Neural crest cell (in vitro differentiated cells): Measurements from ENCODE around the gene PTPRG. TPM values are rescaled to one million over a fixed set of nuclear protein-coding genes. Genes with fewer than 3 reads are reported as not detected.

Experiments used
- DNase-seq: peaks from one replicate; pipeline ENCODE4 v3.0.0; 2021; ENCODE audit warnings: low read depth, mixed read lengths, low spot score
- H3K27ac Mint-ChIP-seq: one replicate; pipeline ENCODE4 v1.8.0; 2021; ENCODE audit warnings: mild to moderate bottlenecking, mixed read lengths; ENCODE audit not compliant: unreplicated experiment
- H3K27me3 Mint-ChIP-seq: 2 replicates; pipeline ENCODE4 v1.8.0; 2021; ENCODE audit warnings: low read depth, mild to moderate bottlenecking, mixed read lengths
- H3K36me3 Mint-ChIP-seq: 2 replicates; pipeline ENCODE4 v1.8.0; 2021; ENCODE audit warnings: low read depth, mild to moderate bottlenecking, mixed read lengths
- H3K4me1 Mint-ChIP-seq: 2 replicates; pipeline ENCODE4 v1.8.0; 2021; ENCODE audit warnings: mixed read lengths
- H3K4me3 Mint-ChIP-seq: one replicate; pipeline ENCODE4 v1.8.0; 2021; ENCODE audit warnings: mild to moderate bottlenecking, mixed read lengths
- H3K9me3 Mint-ChIP-seq: 2 replicates; pipeline ENCODE4 v1.8.0; 2021; ENCODE audit warnings: mixed read lengths
- total RNA-seq: library from RNA; stranded (reverse); gene quantifications from 2 replicates; pipeline ENCODE4 v1.2.1, GENCODE V29; 2021
- TF ChIP-seq, protein P1 (sequence below): fragments of 200-600 bp; sonication (generic); conservative IDR thresholded peaks from 2 replicates; pipeline ENCODE4 v1.5.0; 2021; ENCODE audit warnings: antibody characterized with exemption, mild to moderate bottlenecking

The PTPRG gene
- total RNA-seq, 1 donor from 2014 or later: 41.2 TPM

DNA sequence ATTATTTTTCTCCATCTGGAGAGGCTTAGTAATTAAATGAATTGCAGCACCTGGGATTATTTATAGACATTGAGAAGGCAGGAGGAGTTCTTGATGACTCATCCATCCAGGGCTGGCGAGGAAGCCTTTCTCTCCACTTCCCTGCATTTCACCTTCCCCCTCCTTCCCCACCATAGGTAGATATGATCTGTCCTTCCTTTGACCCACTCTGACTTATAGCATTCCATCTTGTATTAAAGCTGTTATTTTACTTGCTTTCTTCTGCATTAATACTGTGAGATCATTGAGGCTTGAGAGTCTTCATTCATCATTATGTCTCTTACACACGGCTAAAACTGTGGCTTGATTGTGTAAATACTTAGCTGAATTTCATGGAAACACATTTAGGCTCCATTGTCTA, 523.2 kb downstream of the PTPRG start:
- Mint-ChIP-seq H3K9me3 (no peaks in the 10 kb centered on the region), H3K4me1 (no peaks in the 10 kb centered on the region), H3K36me3 (peaks cover under 1% of the 10 kb centered on the region), H3K27ac (no peak overlapping the region), H3K27me3 (no peaks in the 10 kb centered on the region), H3K4me3 (no peak overlapping the region)
- TF ChIP-seq, protein P1, sequence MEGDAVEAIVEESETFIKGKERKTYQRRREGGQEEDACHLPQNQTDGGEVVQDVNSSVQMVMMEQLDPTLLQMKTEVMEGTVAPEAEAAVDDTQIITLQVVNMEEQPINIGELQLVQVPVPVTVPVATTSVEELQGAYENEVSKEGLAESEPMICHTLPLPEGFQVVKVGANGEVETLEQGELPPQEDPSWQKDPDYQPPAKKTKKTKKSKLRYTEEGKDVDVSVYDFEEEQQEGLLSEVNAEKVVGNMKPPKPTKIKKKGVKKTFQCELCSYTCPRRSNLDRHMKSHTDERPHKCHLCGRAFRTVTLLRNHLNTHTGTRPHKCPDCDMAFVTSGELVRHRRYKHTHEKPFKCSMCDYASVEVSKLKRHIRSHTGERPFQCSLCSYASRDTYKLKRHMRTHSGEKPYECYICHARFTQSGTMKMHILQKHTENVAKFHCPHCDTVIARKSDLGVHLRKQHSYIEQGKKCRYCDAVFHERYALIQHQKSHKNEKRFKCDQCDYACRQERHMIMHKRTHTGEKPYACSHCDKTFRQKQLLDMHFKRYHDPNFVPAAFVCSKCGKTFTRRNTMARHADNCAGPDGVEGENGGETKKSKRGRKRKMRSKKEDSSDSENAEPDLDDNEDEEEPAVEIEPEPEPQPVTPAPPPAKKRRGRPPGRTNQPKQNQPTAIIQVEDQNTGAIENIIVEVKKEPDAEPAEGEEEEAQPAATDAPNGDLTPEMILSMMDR: no peak
- no peak for DNase-seq

DNA sequence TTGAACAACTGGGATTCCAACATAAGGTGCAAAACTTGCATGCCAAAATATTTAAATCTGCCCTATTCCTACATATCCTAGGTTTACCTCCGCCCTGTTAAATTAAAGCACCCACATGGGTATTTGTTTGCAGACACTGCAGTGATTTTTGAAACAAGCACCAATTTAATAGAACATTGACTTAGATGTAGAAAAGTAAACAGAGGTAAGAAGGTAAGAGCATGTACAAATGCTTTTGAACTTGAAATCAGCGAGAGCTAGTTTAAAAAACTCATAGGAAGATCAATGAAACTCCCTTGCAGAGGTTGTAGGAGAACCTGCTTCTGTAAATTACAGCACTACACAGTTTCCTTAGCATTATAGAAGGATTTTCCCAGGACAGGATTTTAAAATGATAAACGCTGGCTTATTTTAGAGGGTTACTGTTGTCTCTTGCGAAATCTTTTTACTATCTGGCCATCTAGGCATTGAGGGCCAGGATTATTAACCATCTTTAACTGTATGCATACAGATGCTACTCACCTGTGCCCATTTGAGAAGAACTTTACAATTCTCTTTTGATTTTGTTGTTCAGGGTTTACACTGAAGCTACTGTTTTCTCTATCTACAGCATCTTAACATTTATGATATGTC, 527.2 kb downstream of the PTPRG start:
- Mint-ChIP-seq H3K27ac (no peak overlapping the region), H3K4me3 (no peak overlapping the region), H3K36me3 (no peaks in the 10 kb centered on the region), H3K4me1 (no peaks in the 10 kb centered on the region), H3K9me3 (no peaks in the 10 kb centered on the region), H3K27me3 (no peaks in the 10 kb centered on the region)
- DNase-seq: no peak
- TF ChIP-seq, protein P1: no peak

DNA sequence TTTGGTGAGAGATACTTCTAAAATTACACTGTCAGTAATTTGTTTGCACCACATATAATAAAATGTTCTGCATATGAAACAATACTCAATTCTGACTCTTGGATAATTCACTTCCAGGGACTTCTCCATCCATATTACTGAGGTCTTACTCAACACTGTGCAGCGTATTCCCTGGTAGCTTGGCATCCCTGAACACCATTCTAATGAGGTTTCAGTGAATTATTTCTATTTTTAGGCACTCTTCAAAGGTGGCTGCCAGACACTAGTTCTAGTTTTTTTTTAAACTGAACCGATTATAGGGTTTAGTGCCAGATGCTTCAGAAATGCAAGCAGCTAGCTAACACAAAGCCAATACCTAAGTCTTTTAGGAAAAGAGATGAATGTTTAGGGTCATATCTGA, 528.7 kb downstream of the PTPRG start:
- H3K4me1 Mint-ChIP-seq: no peaks in the 10 kb centered on the region
- no peaks in the 10 kb centered on the region for H3K9me3 Mint-ChIP-seq
- DNase-seq: no peak
- H3K27me3 Mint-ChIP-seq: no peaks in the 10 kb centered on the region
- no peaks in the 10 kb centered on the region for H3K36me3 Mint-ChIP-seq
- no peak overlapping the region for H3K27ac Mint-ChIP-seq
- TF ChIP-seq, protein P1: no peak
- no peak overlapping the region for H3K4me3 Mint-ChIP-seq

DNA sequence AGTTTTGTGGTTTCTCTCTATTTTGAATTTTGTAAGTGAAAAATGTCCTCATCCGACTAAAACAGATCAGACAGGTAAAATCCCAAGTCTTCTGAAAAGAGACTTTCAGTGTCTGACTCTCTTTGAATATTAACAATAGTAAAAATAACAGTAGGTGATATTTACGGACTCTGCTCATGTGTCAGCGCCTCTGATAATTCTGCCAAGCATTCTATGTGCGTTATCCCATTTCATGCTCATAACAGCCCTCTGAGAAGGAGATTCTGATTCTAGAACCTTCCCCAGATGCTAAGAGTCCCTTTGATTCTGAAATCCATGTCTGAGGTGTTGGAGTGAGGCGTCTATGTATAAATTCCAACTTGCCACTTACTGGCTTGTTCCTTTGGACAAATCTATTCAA, 529.1 kb downstream of the PTPRG start:
- H3K27ac Mint-ChIP-seq: no peak overlapping the region
- no peaks in the 10 kb centered on the region for H3K9me3 Mint-ChIP-seq
- no peaks in the 10 kb centered on the region for H3K27me3 Mint-ChIP-seq
- no peaks in the 10 kb centered on the region for H3K36me3 Mint-ChIP-seq
- TF ChIP-seq, protein P1: no peak
- H3K4me3 Mint-ChIP-seq: no peak overlapping the region
- no peak for DNase-seq
- no peaks in the 10 kb centered on the region for H3K4me1 Mint-ChIP-seq

DNA sequence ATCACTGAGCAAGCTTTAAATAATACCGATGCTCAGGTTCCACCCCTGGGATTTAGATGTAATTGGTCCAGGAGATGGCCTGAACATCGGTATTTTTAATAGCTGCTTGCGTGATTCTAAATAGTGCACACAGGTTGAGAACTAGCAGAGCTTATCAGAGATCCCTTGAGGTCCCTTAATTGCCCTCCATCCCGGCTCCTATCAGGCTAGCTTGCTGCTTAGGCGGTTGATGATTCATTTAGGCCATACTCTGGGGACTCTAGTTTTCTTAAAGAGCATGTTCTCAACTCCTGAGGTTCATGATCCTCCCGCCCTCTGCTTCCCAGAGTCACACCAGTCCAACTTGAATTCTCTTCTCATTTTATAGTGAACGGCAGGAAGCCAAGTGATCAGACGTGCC, 531.7 kb downstream of the PTPRG start:
- Mint-ChIP-seq H3K36me3 (no peaks in the 10 kb centered on the region), H3K9me3 (no peaks in the 10 kb centered on the region), H3K4me1 (no peaks in the 10 kb centered on the region), H3K27ac (peak overlapping the region; percentile 73), H3K27me3 (no peaks in the 10 kb centered on the region), H3K4me3 (no peak overlapping the region)
- DNase-seq: no peak
- TF ChIP-seq, protein P1: no peak

DNA sequence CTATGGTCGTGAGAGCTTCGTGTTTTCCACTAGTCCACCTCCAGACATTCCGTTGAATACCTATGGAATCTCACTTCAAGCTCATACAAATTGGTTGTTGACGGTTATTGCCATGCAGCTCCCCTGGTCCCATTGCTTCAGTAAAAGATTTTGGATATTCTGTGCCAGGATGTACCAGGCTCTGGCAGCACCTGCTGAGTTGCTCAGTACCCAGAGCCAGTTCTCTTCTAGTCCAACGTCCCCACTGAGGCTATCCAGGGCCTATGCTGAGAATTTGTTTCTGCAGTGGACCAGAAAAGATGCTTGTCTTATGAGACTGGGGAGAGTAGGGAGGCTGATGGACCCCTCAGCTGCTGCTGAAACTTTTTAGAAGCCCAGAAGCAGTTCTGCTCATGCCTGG, 533.1 kb downstream of the PTPRG start:
- no peak overlapping the region for H3K4me3 Mint-ChIP-seq
- no peaks in the 10 kb centered on the region for H3K4me1 Mint-ChIP-seq
- H3K27ac Mint-ChIP-seq: no peak overlapping the region
- H3K9me3 Mint-ChIP-seq: no peaks in the 10 kb centered on the region
- no peaks in the 10 kb centered on the region for H3K27me3 Mint-ChIP-seq
- H3K36me3 Mint-ChIP-seq: no peaks in the 10 kb centered on the region
- no peak for DNase-seq
- TF ChIP-seq, protein P1: no peak
